Measurements from ENCODE around the gene SUN1.

Gene SUN1

GRCh38 chr7:879093-879492 is 46.8 kb downstream of the SUN1 start:
- no peak overlapping the region for H3K4me3 ChIP-seq (ENCODE audit: low read length)

GRCh38 chr7:879706-880105 is 47.4 kb downstream of the SUN1 start:
- Histone ChIP-seq H3K27me3 (replicated peaks; ENCODE audit: insufficient read depth, low read length) (no peaks in the 10 kb centered on the region), H3K9me3 (replicated peaks; ENCODE audit: insufficient read depth, low read length) (no peaks in the 10 kb centered on the region), H3K4me3 (ENCODE audit: low read length) (no peak overlapping the region), H3K36me3 (replicated peaks; ENCODE audit: insufficient read depth, low read length) (no peaks in the 10 kb centered on the region), H3K79me2 (ENCODE audit: low read length) (peaks cover 80% of the 10 kb centered on the region), H4K20me1 (ENCODE audit: insufficient read depth, low read length) (no peaks in the 10 kb centered on the region), H2AFZ (ENCODE audit: low read length) (no peak overlapping the region), H3F3A (ENCODE audit: insufficient read depth, low read length) (no peaks in the 10 kb centered on the region), H3K9ac (ENCODE audit: low read length) (no peak overlapping the region), H3K27ac (ENCODE audit: low read length) (no peak overlapping the region), H3K4me1 (ENCODE audit: low read length) (0 out of 2 replicates have a peak, but pooled peaks cover 5% of the 10 kb centered on the region), H3K4me2 (ENCODE audit: low read depth, low read length) (no peak overlapping the region), H3K9me2 (replicated peaks; ENCODE audit: insufficient read depth, low read length) (no peaks in the 10 kb centered on the region)
- no peak for DNase-seq
- TF ChIP-seq EZH2 (optimal IDR thresholded peaks at IDR 0.05; ENCODE audit: low read depth, low read length) (no peak), CTCF (IDR thresholded peaks at IDR 0.05; ENCODE audit: low read length) (no peak), EZH2phosphoT487 (IDR thresholded peaks at IDR 0.05; ENCODE audit: low read length) (no peak)

More at GRCh38 chr7:879093-879492, 46.8 kb downstream of the SUN1 start:
- Histone ChIP-seq H3F3A (ENCODE audit: insufficient read depth, low read length) (0 out of 2 replicates have a peak, but pooled peaks cover 4% of the 10 kb centered on the region), H3K27me3 (replicated peaks; ENCODE audit: insufficient read depth, low read length) (no peaks in the 10 kb centered on the region), H3K9me3 (replicated peaks; ENCODE audit: insufficient read depth, low read length) (no peaks in the 10 kb centered on the region), H4K20me1 (ENCODE audit: insufficient read depth, low read length) (no peaks in the 10 kb centered on the region), H3K27ac (ENCODE audit: low read length) (no peak overlapping the region), H3K4me1 (ENCODE audit: low read length) (0 out of 2 replicates have a peak, but pooled peaks cover 5% of the 10 kb centered on the region), H2AFZ (ENCODE audit: low read length) (no peak overlapping the region), H3K9me2 (replicated peaks; ENCODE audit: insufficient read depth, low read length) (no peaks in the 10 kb centered on the region), H3K4me2 (ENCODE audit: low read depth, low read length) (no peak overlapping the region), H3K79me2 (ENCODE audit: low read length) (peaks cover 73% of the 10 kb centered on the region), H3K9ac (ENCODE audit: low read length) (no peak overlapping the region), H3K36me3 (replicated peaks; ENCODE audit: insufficient read depth, low read length) (no peaks in the 10 kb centered on the region)
- TF ChIP-seq EZH2 (optimal IDR thresholded peaks at IDR 0.05; ENCODE audit: low read depth, low read length) (no peak), EZH2phosphoT487 (IDR thresholded peaks at IDR 0.05; ENCODE audit: low read length) (no peak), CTCF (IDR thresholded peaks at IDR 0.05; ENCODE audit: low read length) (no peak)
- DNase-seq = no peak

GRCh38 chr7:880450-880849 is 48.2 kb downstream of the SUN1 start:
- Histone ChIP-seq H3K27ac (ENCODE audit: low read length) (no peak overlapping the region), H3K27me3 (replicated peaks; ENCODE audit: insufficient read depth, low read length) (no peaks in the 10 kb centered on the region), H3K9ac (ENCODE audit: low read length) (no peak overlapping the region), H4K20me1 (ENCODE audit: insufficient read depth, low read length) (no peaks in the 10 kb centered on the region), H3K9me3 (replicated peaks; ENCODE audit: insufficient read depth, low read length) (no peaks in the 10 kb centered on the region), H2AFZ (ENCODE audit: low read length) (no peak overlapping the region), H3K4me3 (ENCODE audit: low read length) (no peak overlapping the region), H3K79me2 (ENCODE audit: low read length) (peaks cover 87% of the 10 kb centered on the region), H3K4me1 (ENCODE audit: low read length) (0 out of 2 replicates have a peak, but pooled peaks cover 5% of the 10 kb centered on the region), H3F3A (ENCODE audit: insufficient read depth, low read length) (no peaks in the 10 kb centered on the region), H3K36me3 (replicated peaks; ENCODE audit: insufficient read depth, low read length) (no peaks in the 10 kb centered on the region), H3K4me2 (ENCODE audit: low read depth, low read length) (no peak overlapping the region), H3K9me2 (replicated peaks; ENCODE audit: insufficient read depth, low read length) (no peaks in the 10 kb centered on the region)
- TF ChIP-seq EZH2phosphoT487 (IDR thresholded peaks at IDR 0.05; ENCODE audit: low read length) (no peak), EZH2 (optimal IDR thresholded peaks at IDR 0.05; ENCODE audit: low read depth, low read length) (no peak), CTCF (IDR thresholded peaks at IDR 0.05; ENCODE audit: low read length) (no peak)
- DNase-seq = no peak
